Hepatocyte (in vitro differentiated cells): ENCODE data around the gene F9. TPM values are rescaled to one million over a fixed set of nuclear protein-coding genes. Genes with fewer than 3 reads are reported as not detected.

ENCODE experiments used
- DNase-seq: peaks from one replicate; pipeline ENCODE4 v3.0.0-alpha.2; 2016; ENCODE audit warnings: low spot score
- H2AFZ ChIP-seq: fragments of 200-600 bp; sonication (generic); 2 replicates; pipeline ENCODE4 v1.6.0; 2016; ENCODE audit warnings: antibody characterized with exemption, mild to moderate bottlenecking
- H3K27ac ChIP-seq: fragments of 200-600 bp; sonication (generic); 2 replicates; pipeline ENCODE4 v1.5.1; 2016; ENCODE audit warnings: mild to moderate bottlenecking
- H3K27me3 ChIP-seq: fragments of 200-600 bp; sonication (generic); 2 replicates; pipeline ENCODE4 v1.6.1; 2016
- H3K36me3 ChIP-seq: fragments of 200-600 bp; sonication (generic); replicated peaks from 2 replicates; pipeline ENCODE4 v1.5.1; 2016; ENCODE audit warnings: low read depth; ENCODE audit not compliant: insufficient read depth
- H3K4me1 ChIP-seq: fragments of 200-600 bp; sonication (generic); 2 replicates; pipeline ENCODE4 v1.5.1; 2016; ENCODE audit warnings: mild to moderate bottlenecking, moderate library complexity; ENCODE audit not compliant: insufficient read depth
- H3K4me2 ChIP-seq: fragments of 200-600 bp; sonication (generic); 2 replicates; pipeline ENCODE4 v1.6.0; 2016
- H3K4me3 ChIP-seq: fragments of 200-600 bp; sonication (generic); 2 replicates; pipeline ENCODE4 v1.5.1; 2016; ENCODE audit warnings: mild to moderate bottlenecking
- H3K79me2 ChIP-seq: fragments of 200-600 bp; sonication (generic); 2 replicates; pipeline ENCODE4 v1.6.0; 2017; ENCODE audit warnings: mild to moderate bottlenecking
- H3K9me2 ChIP-seq: fragments of 200-600 bp; sonication (generic); replicated peaks from 2 replicates; pipeline ENCODE4 v1.6.0; 2017; ENCODE audit warnings: mild to moderate bottlenecking; ENCODE audit not compliant: insufficient read depth
- H3K9me3 ChIP-seq: fragments of 200-600 bp; sonication (generic); 2 replicates; pipeline ENCODE4 v1.5.1; 2016; ENCODE audit warnings: low read depth, mild to moderate bottlenecking
- H4K20me1 ChIP-seq: fragments of 200-600 bp; sonication (generic); 2 replicates; pipeline ENCODE4 v1.6.0; 2016; ENCODE audit warnings: mild to moderate bottlenecking; ENCODE audit not compliant: insufficient read depth, poor library complexity, severe bottlenecking
- CTCF ChIP-seq: fragments of 200-600 bp; sonication (generic); IDR thresholded peaks from 2 replicates; pipeline ENCODE4 v1.5.1; 2016; ENCODE audit warnings: antibody characterized with exemption, mild to moderate bottlenecking; ENCODE audit not compliant: poor library complexity
- EZH2 ChIP-seq: fragments of 200-600 bp; sonication (generic); IDR thresholded peaks from 2 replicates; pipeline ENCODE4 v1.6.1; 2016; ENCODE audit warnings: antibody characterized with exemption, mild to moderate bottlenecking, borderline replicate concordance
- EZH2phosphoT487 ChIP-seq: fragments of 200-600 bp; sonication (generic); IDR thresholded peaks from one replicate; pipeline ENCODE4 v1.6.1; 2018; ENCODE audit warnings: antibody characterized with exemption, mild to moderate bottlenecking, low read depth, moderate library complexity; ENCODE audit not compliant: unreplicated experiment, severe bottlenecking
- WGBS: methylation state at CpG from one replicate; pipeline ENCODE4 v1.1.6; 2016; ENCODE audit warnings: low lambda C conversion rate; ENCODE audit errors: missing lambda C conversion rate; 5-methylcytosine and 5-hydroxymethylcytosine counted together
- polyA plus RNA-seq: library from polyadenylated mRNA; unstranded; fragments of >200 nt; fragmentation: Nextera tagmentation; extraction: Ambion mirVana; gene quantifications from 2 replicates; pipeline ENCODE4 v1.2.1, GENCODE V29; 2016
- total RNA-seq: library from RNA; depleted of rRNA; stranded (reverse); fragments of >200 nt; gene quantifications from 2 replicates; pipeline ENCODE4 v1.2.3, GENCODE V29; 2014

The F9 gene
- total and polyA plus RNA-seq, 2 experiments from 2014 or later: 2.8 to 13.0 TPM

- Histone ChIP-seq H3K36me3 (no peaks in the 10 kb centered on the region), H3K4me3 (no peak overlapping the region), H3K79me2 (no peaks in the 10 kb centered on the region), H3K27ac (no peak overlapping the region), H3K9me3 (no peaks in the 10 kb centered on the region), H4K20me1 (no peaks in the 10 kb centered on the region), H2AFZ (no peak overlapping the region), H3K4me1 (no peaks in the 10 kb centered on the region), H3K9me2 (no peaks in the 10 kb centered on the region), H3K27me3 (no peaks in the 10 kb centered on the region), H3K4me2 (no peak overlapping the region)
- TF ChIP-seq EZH2phosphoT487: no peak
- TF ChIP-seq CTCF: no peak
- no peak for TF ChIP-seq EZH2
- 84% methylated on average over 4 of the region's 4 CpGs for WGBS
- DNase-seq: no peak
Observed at GRCh38 chrX:139532834-139533233, 2.3 kb downstream of the F9 start.

- H3K4me2 ChIP-seq: no peak overlapping the region
- H3K27ac ChIP-seq: no peak overlapping the region
- H3K9me2 ChIP-seq: no peaks in the 10 kb centered on the region
- no peaks in the 10 kb centered on the region for H3K36me3 ChIP-seq
- H2AFZ ChIP-seq: no peak overlapping the region
- H3K9me3 ChIP-seq: no peaks in the 10 kb centered on the region
- WGBS: 60% methylated on average over 4 of the region's 4 CpGs
- no peak overlapping the region for H3K4me3 ChIP-seq
- no peaks in the 10 kb centered on the region for H3K27me3 ChIP-seq
- DNase-seq: no peak
- no peaks in the 10 kb centered on the region for H4K20me1 ChIP-seq
- no peaks in the 10 kb centered on the region for H3K79me2 ChIP-seq
- no peaks in the 10 kb centered on the region for H3K4me1 ChIP-seq
- TF ChIP-seq EZH2 (no peak), EZH2phosphoT487 (no peak), CTCF (no peak)
Observed at GRCh38 chrX:139533444-139533843, 2.9 kb downstream of the F9 start.

- Histone ChIP-seq H4K20me1 (no peaks in the 10 kb centered on the region), H3K9me2 (no peaks in the 10 kb centered on the region), H3K4me2 (no peak overlapping the region), H3K4me3 (no peak overlapping the region), H3K79me2 (no peaks in the 10 kb centered on the region), H3K27ac (no peak overlapping the region), H2AFZ (no peak overlapping the region), H3K27me3 (no peaks in the 10 kb centered on the region), H3K36me3 (no peaks in the 10 kb centered on the region), H3K9me3 (no peaks in the 10 kb centered on the region), H3K4me1 (no peaks in the 10 kb centered on the region)
- TF ChIP-seq CTCF (no peak), EZH2 (no peak), EZH2phosphoT487 (no peak)
- WGBS: 56% methylated on average over 3 of the region's 3 CpGs
- DNase-seq: no peak
Observed at GRCh38 chrX:139538907-139539790, 8.6 kb downstream of the F9 start.
